Measurements from ENCODE around the gene ENTPD7. TPM values are rescaled to one million over a fixed set of nuclear protein-coding genes. Genes with fewer than 3 reads are reported as not detected.
"Not testable (repeated sequence)": the region's sequence is repeated elsewhere in the genome, so short reads cannot be mapped to it uniquely, and the experiment has no call there.

Gene ENTPD7
- total and polyA plus RNA-seq, 4 donors = 7.2 to 19.0 (median 12.6) TPM

DNA sequence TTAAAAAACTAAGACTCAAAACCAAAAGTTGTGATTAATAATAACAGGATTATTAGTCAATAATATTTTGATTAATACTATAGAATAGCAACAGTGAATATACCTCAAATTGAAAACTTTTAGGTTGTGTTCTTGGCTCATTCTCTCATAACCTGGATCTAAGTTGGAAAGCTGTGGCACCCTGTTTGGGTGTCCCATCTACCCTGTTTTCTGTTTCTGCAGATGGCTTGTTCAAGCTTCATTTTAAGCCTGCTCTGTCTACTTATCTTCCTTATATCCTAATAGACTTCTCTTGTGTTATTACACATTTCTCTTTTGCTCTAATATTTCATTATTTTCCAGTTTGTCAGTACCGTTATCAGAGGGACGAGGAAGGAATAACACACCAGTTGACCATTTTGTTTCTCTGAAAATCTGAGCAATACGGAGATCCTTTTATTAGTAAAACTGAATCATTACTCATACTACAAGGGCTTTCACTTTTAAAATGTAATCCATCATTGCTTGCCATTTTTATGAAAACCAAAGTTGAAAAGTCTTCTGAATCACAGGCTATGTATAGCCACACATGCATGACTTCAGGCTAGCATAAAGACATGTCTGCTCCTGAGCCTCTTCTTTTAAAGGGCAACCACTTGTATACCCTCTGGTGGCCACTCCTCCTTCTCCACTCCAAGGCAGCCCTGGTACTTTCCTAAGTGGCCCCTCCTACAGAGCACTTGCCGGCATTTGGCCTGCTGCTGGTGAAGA, 50.3 kb downstream of the ENTPD7 start:
- H3K27ac ChIP-seq (ENCODE audit: low read depth, low read length) = no peak overlapping the region
- peaks cover 13% of the 10 kb centered on the region for H3K36me3 ChIP-seq (ENCODE audit: control insufficient read depth, insufficient read depth, low read length)
- H3K27me3 ChIP-seq (ENCODE audit: control insufficient read depth, insufficient read depth, low read length) = no peaks in the 10 kb centered on the region
- no peaks in the 10 kb centered on the region for H3K9me3 ChIP-seq (ENCODE audit: control insufficient read depth, insufficient read depth, low read length)
- WGBS (ENCODE audit: insufficient coverage) = 64% methylated on average over 3 of the region's 4 CpGs
- no peaks in the 10 kb centered on the region for H3K4me1 ChIP-seq (ENCODE audit: control insufficient read depth, insufficient read depth, low read length)
- no peak for DNase-seq (ENCODE audit: low read depth in 4 of 6, low spot score in 6 of 6)
- H3K4me3 ChIP-seq (ENCODE audit: low read depth, low read length) = no peak overlapping the region

DNA sequence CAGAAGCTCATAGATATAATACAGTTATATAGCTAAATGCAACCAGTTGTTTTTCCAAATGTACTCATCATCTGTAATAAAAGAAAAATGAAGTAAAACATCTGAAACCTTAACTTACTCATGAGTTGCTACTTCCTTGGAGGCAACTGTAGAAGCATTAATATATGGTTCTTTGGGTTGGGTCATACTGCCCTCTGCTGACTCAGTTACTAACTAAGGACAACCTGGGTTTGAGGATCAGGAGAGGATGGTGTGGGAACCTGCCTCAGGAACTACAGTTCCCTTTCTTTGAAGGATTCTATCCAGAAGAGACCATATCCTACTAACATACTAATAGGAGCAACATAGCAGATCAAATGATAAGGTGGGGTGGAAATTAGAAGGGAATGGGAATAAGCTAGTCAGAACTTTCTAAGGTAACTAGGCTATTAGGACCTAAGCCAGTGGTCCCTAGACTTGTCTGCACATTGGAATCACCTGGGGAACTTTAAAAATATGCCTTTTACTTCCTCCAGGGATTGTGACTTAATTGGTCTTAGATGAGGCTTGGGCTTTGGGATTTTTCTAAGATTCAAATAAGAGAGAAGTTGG, 51.9 kb downstream of the ENTPD7 start:
- Histone ChIP-seq H3K27me3 (ENCODE audit: control insufficient read depth, insufficient read depth, low read length) (no peaks in the 10 kb centered on the region), H3K4me1 (ENCODE audit: control insufficient read depth, insufficient read depth, low read length) (no peaks in the 10 kb centered on the region), H3K4me3 (ENCODE audit: low read depth, low read length) (no peak overlapping the region), H3K27ac (ENCODE audit: low read depth, low read length) (no peak overlapping the region), H3K36me3 (ENCODE audit: control insufficient read depth, insufficient read depth, low read length) (peaks cover 17% of the 10 kb centered on the region), H3K9me3 (ENCODE audit: control insufficient read depth, insufficient read depth, low read length) (no peaks in the 10 kb centered on the region)
- DNase-seq (ENCODE audit: low read depth in 4 of 6, low spot score in 6 of 6) = peak in 4 of 6 donors; percentile 1 to 71 (median 34)

DNA sequence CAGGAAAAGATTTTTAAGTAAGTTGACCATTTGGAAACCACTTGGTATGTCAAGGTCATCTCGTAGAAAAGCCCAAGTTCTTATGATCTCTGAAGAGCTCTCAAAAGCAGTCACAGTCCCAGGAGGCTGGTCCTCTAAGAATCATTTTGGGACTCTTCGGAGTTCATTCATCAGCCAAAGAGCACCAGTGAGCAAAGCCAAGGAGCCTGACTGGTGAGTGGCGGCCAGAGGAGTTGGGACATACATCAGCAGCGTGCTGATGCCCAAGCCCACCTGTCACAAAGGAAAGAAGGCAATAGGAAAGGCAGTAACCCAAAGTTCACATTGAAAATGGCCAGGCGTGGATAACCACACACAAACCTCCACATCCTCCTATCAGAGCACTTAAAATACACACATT, 55.1 kb downstream of the ENTPD7 start:
- Histone ChIP-seq H3K27ac (ENCODE audit: low read depth, low read length) (no peak overlapping the region), H3K27me3 (ENCODE audit: control insufficient read depth, insufficient read depth, low read length) (no peaks in the 10 kb centered on the region), H3K36me3 (ENCODE audit: control insufficient read depth, insufficient read depth, low read length) (peaks cover 33% of the 10 kb centered on the region), H3K4me3 (ENCODE audit: low read depth, low read length) (no peak overlapping the region), H3K4me1 (ENCODE audit: control insufficient read depth, insufficient read depth, low read length) (no peaks in the 10 kb centered on the region), H3K9me3 (ENCODE audit: control insufficient read depth, insufficient read depth, low read length) (no peaks in the 10 kb centered on the region)
- no peak for DNase-seq (ENCODE audit: low read depth in 4 of 6, low spot score in 6 of 6)
- WGBS (ENCODE audit: insufficient coverage) = 98% methylated on average over 5 of the region's 5 CpGs

DNA sequence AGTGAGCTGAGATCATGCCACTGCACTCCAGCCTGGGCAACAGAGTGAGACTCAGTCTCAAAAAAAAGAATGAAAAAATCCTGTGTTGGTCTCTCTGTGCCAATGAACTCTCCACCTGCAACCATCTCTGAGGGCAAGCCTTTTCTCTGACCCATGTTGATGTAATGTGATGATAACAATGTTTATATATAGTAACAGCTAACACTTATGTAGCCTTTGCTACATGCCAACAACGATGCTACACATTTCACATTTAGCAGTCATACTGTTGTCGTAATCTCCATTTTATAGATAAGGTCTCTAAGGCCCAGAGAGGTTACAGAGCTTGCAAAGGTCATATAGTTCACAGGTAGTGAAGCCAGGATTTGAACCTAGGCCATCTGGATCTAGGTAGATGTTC, 61.1 kb downstream of the ENTPD7 start:
- WGBS (ENCODE audit: insufficient coverage) = no CpG with 5 or more reads among the region's 2 CpGs
- H3K4me3 ChIP-seq (ENCODE audit: low read depth, low read length) = no peak overlapping the region
- H3K36me3 ChIP-seq (ENCODE audit: control insufficient read depth, insufficient read depth, low read length) = peaks cover 52% of the 10 kb centered on the region
- no peaks in the 10 kb centered on the region for H3K27me3 ChIP-seq (ENCODE audit: control insufficient read depth, insufficient read depth, low read length)
- H3K9me3 ChIP-seq (ENCODE audit: control insufficient read depth, insufficient read depth, low read length) = no peaks in the 10 kb centered on the region
- no peak for DNase-seq (ENCODE audit: low read depth in 4 of 6, low spot score in 6 of 6)
- no peaks in the 10 kb centered on the region for H3K4me1 ChIP-seq (ENCODE audit: control insufficient read depth, insufficient read depth, low read length)
- H3K27ac ChIP-seq (ENCODE audit: low read depth, low read length) = no peak overlapping the region

DNA sequence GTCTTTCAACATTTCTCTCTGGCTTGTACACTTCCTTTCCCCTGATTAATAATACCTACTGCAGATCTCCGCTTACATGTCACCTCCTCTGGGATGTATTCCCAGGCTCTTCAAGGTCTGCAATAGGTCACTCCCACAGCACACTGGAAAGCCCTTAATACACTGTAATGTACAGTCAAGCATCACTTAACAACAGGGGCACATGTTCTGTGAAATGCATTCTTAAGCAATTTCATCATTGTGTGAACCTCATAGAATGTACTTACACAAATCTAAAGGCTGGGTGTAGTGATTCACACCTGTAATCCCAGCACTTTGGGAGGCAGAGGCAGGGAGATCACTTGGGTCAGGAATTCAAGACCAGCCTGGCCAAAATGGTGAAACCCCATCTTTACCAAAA, 70.7 kb downstream of the ENTPD7 start:
- Histone ChIP-seq H3K4me3 (ENCODE audit: low read depth, low read length) (no peak overlapping the region), H3K27ac (ENCODE audit: low read depth, low read length) (no peak overlapping the region), H3K4me1 (ENCODE audit: control insufficient read depth, insufficient read depth, low read length) (peaks cover 9% of the 10 kb centered on the region), H3K9me3 (ENCODE audit: control insufficient read depth, insufficient read depth, low read length) (no peaks in the 10 kb centered on the region), H3K27me3 (ENCODE audit: control insufficient read depth, insufficient read depth, low read length) (no peaks in the 10 kb centered on the region), H3K36me3 (ENCODE audit: control insufficient read depth, insufficient read depth, low read length) (peaks cover 15% of the 10 kb centered on the region)
- 91% methylated on average over 1 of the region's 1 CpG for WGBS (ENCODE audit: insufficient coverage)
- DNase-seq (ENCODE audit: low read depth in 4 of 6, low spot score in 6 of 6) = no peak

DNA sequence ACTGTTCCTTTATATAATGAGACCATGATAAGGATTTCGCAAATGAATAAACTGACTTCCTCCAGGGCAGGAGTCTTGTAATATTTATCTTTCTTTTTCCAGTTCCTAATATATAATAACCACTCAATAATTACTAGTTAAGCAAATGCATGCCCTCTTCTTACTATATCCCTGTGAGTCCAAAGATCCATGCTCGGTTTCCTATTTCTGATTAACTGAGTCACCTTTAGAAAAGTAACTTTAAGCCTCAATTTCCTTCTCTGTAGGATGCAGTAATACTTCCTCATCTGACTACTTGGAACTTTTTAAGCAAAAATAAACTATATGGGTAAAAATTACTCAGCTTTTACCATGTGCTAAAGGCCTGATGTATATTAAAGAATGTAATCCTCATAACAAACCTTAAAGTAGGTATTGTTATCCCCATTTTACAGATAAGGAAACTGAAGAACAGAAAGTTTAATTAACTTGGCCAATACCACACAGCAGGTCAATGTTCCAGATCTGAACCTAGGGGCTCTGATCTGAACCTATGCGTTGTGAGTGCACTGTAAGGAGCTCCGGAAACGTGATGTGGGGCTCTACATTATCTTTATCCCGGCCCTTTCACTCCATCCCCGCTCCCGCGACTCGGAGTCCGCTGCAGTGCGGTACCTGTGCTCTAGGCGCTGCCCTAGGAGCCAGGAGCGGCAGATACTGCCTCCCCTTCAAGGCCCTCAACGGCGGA, 72.2 kb downstream of the ENTPD7 start:
- H3K4me1 ChIP-seq (ENCODE audit: control insufficient read depth, insufficient read depth, low read length) = peaks cover 9% of the 10 kb centered on the region
- H3K4me3 ChIP-seq (ENCODE audit: low read depth, low read length) = peak overlapping the region; percentile 91
- no peak for DNase-seq (ENCODE audit: low read depth in 4 of 6, low spot score in 6 of 6)
- no peaks in the 10 kb centered on the region for H3K27me3 ChIP-seq (ENCODE audit: control insufficient read depth, insufficient read depth, low read length)
- H3K27ac ChIP-seq (ENCODE audit: low read depth, low read length) = peak overlapping the region; percentile 89
- 0% methylated on average over 14 of the region's 16 CpGs for WGBS (ENCODE audit: insufficient coverage)
- H3K36me3 ChIP-seq (ENCODE audit: control insufficient read depth, insufficient read depth, low read length) = peaks cover 7% of the 10 kb centered on the region
- H3K9me3 ChIP-seq (ENCODE audit: control insufficient read depth, insufficient read depth, low read length) = no peaks in the 10 kb centered on the region

DNA sequence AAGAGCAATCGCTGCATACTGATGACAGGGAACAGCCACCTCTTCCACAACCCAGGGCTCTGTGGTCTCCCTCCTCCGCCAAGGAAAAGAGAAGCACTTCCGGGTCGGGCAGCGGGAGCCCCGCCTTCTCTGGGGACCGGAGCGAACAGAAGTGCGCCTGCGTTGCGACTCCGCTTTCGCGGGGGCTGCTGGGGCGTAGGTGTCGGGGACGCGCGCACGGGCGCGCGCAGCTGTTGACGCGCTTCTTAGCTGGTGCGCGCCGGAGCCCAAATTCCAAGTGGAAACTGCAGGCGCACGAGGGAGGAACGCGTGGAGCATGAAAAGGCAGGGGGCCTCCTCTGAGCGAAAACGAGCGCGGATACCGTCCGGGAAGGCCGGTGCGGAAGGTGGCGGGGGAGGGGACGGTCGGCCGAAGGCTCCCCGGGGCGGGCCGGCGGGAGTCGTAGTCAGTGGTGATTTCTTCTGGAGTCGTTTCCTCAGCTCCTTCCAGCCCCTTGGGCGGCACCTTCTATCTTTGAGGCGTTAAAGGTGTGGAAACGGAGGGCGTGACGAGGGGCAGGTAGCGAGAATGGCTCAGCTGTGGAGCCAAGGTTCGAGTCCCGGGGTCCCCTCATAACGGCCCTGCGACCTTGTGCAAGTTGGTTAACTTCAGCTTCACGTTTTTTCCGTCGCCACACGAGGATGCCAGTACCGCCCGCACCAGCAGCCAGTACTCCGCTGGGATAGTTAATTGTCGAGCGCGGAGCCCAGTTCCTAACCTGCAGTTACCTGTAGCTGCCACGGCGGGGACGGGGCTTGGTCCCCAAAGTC, 72.9 kb downstream of the ENTPD7 start, which contains the start of the genes COX15 and CUTC:
TSS of gene COX15 (minus strand) at position 95 of the 810 bp plus-strand sequence. CDS start at position 17, 78 bp downstream.
TSS of gene CUTC (plus strand) at position 202 of the 810 bp plus-strand sequence. CDS start at position 317, 115 bp downstream.
- H3K36me3 ChIP-seq (ENCODE audit: control insufficient read depth, insufficient read depth, low read length) = peaks cover 7% of the 10 kb centered on the region
- WGBS (ENCODE audit: insufficient coverage) = 0% methylated on average over 72 of the region's 73 CpGs
- no peaks in the 10 kb centered on the region for H3K9me3 ChIP-seq (ENCODE audit: control insufficient read depth, insufficient read depth, low read length)
- H3K4me3 ChIP-seq (ENCODE audit: low read depth, low read length) = peak within 1 kb of the TSS; percentile 91
- no peaks in the 10 kb centered on the region for H3K27me3 ChIP-seq (ENCODE audit: control insufficient read depth, insufficient read depth, low read length)
- DNase-seq (ENCODE audit: low read depth in 4 of 6, low spot score in 6 of 6) = peak; percentile 92 to 99 (median 96)
- H3K4me1 ChIP-seq (ENCODE audit: control insufficient read depth, insufficient read depth, low read length) = peaks cover 9% of the 10 kb centered on the region
- peak within 1 kb of the TSS; percentile 89 for H3K27ac ChIP-seq (ENCODE audit: low read depth, low read length)

DNA sequence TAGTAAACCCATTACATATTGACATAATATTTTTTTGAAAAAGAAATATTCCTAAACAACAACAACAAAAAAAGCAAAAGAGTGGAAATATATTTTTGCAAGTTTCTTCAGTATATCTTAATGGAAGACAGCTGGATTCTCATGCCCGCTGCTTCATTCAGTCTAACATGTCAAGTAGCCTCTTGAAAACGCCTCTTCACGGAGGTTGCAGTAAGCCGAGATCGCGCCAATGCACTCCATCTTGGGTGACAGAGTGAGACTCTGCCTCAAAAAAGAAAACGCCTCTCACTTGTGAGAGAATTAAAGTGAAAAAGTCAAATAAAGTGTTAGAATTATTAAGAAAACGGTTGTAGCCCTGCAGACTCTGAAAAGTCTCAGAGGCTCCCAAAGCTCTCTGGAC, 74.1 kb downstream of the ENTPD7 start:
- peaks cover 9% of the 10 kb centered on the region for H3K4me1 ChIP-seq (ENCODE audit: control insufficient read depth, insufficient read depth, low read length)
- no peak for DNase-seq (ENCODE audit: low read depth in 4 of 6, low spot score in 6 of 6)
- no peaks in the 10 kb centered on the region for H3K9me3 ChIP-seq (ENCODE audit: control insufficient read depth, insufficient read depth, low read length)
- peaks cover 7% of the 10 kb centered on the region for H3K36me3 ChIP-seq (ENCODE audit: control insufficient read depth, insufficient read depth, low read length)
- no peaks in the 10 kb centered on the region for H3K27me3 ChIP-seq (ENCODE audit: control insufficient read depth, insufficient read depth, low read length)
- no peak overlapping the region for H3K27ac ChIP-seq (ENCODE audit: low read depth, low read length)
- 86% methylated on average over 7 of the region's 8 CpGs for WGBS (ENCODE audit: insufficient coverage)
- no peak overlapping the region for H3K4me3 ChIP-seq (ENCODE audit: low read depth, low read length)

DNA sequence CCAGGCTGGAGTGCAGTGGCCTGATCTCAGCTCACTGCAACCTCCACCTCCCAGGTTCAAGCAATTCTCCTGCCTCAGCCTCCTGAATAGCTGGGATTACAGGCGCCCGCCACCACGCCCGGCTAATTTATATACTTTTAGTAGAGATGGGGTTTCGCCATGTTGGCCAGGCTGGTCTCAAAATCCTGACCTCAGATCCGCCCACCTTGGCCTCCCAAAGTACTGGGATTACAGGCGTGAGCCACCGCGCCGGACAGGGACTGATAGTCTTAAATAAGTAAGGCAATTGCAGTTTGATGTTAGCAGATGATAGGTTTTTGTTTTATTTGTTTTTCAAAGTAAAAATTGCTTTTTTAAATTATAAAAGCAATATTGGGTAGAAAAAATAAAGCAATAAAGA, 74.8 kb downstream of the ENTPD7 start:
- H3K9me3 ChIP-seq (ENCODE audit: control insufficient read depth, insufficient read depth, low read length); H3K36me3 ChIP-seq (ENCODE audit: control insufficient read depth, insufficient read depth, low read length); H3K27me3 ChIP-seq (ENCODE audit: control insufficient read depth, insufficient read depth, low read length); H3K4me3 ChIP-seq (ENCODE audit: low read depth, low read length); DNase-seq (ENCODE audit: low read depth in 4 of 6, low spot score in 6 of 6); H3K4me1 ChIP-seq (ENCODE audit: control insufficient read depth, insufficient read depth, low read length); H3K27ac ChIP-seq (ENCODE audit: low read depth, low read length): not testable (repeated sequence)
- WGBS (ENCODE audit: insufficient coverage) = 90% methylated on average over 3 of the region's 10 CpGs
